Breast epithelium (tissue), 3 donors: ENCODE results near the gene LAG3.

Experiments
- CTCF ChIP-seq, 3 donors: fragments of 450-650 bp; IDR thresholded peaks; one replicate each; pipeline ENCODE4 v1.5.1; 2016 to 2017; ENCODE audit warnings: antibody characterized with exemption in 3 of 3, mild to moderate bottlenecking in 3 of 3, moderate library complexity in 3 of 3
- POLR2A ChIP-seq: fragments of 450-650 bp; IDR thresholded peaks from one replicate; pipeline ENCODE4 v1.6.1; 2016; ENCODE audit warnings: antibody characterized with exemption, mild to moderate bottlenecking, moderate library complexity

- TF ChIP-seq POLR2A = no peak
- TF ChIP-seq CTCF (IDR thresholded peaks at IDR 0.05) = no peak
Observed at GRCh38 chr12:6791931-6792520, 19.7 kb downstream of the LAG3 start.
